Bronchial epithelial cell (primary cell): ENCODE measurements around the gene ZBTB8B. TPM values are rescaled to one million over a fixed set of nuclear protein-coding genes. Genes with fewer than 3 reads are reported as not detected.
"Not testable (repeated sequence)": the region's sequence is repeated elsewhere in the genome, so short reads cannot be mapped to it uniquely, and the experiment has no call there.

Source experiments
- DNase-seq: peaks from one replicate; pipeline ENCODE4 v3.0.0-alpha.2; 2010; ENCODE audit warnings: low read depth
- FAIRE-seq: peaks from 2 replicates; lab custom pipeline; 2011; peaks lifted over from hg19 to GRCh38; lab: Jason Lieb, UNC
- H3K27me3 ChIP-seq: 2 replicates; pipeline ENCODE4 v1.5.1; 2011; ENCODE audit warnings: low read length; ENCODE audit not compliant: control insufficient read depth, insufficient read depth
- H3K36me3 ChIP-seq: 2 replicates; pipeline ENCODE4 v1.5.1; 2011; ENCODE audit warnings: low read length; ENCODE audit not compliant: control insufficient read depth, insufficient read depth
- H3K4me3 ChIP-seq: 2 replicates; pipeline ENCODE4 v1.5.1; 2011; ENCODE audit warnings: mild to moderate bottlenecking, low read depth, low read length, control low read depth
- total RNA-seq: library from RNA; depleted of rRNA; stranded (reverse); fragments of >200 nt; gene quantifications from 2 replicates; pipeline ENCODE4 v1.2.1, GENCODE V29; 2014
- TF ChIP-seq, protein P1 (sequence below): IDR thresholded peaks from 2 replicates; pipeline ENCODE4 v1.5.1; 2011; ENCODE audit warnings: mild to moderate bottlenecking, moderate library complexity, low read length, control low read depth, inconsistent platforms; ENCODE audit not compliant: insufficient read depth, severe bottlenecking

Gene ZBTB8B
- total RNA-seq, 1 donor from 2014 or later = not detected

DNA sequence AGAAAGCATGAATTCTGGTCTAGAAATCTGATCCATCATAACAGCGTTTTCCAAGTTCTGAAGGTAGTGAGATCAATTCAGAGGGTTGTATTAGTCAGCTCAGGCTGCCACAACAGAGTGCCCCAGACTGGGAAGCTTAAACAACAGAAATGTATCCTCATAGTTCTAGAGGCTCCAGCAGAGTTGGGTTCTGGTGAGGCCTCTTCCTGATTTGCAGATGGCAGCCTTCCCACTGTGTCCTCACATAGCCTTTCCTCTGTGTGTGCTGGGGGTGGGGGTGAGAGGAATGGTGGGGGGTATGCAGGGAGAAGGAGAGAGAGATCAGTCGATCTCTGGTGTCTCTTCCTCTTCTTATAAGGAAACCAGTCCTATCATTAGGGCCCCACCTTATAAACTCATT lies 15.1 kb downstream of the ZBTB8B start:
- H3K27me3 ChIP-seq = peaks cover under 1% of the 10 kb centered on the region
- TF ChIP-seq, protein P1, sequence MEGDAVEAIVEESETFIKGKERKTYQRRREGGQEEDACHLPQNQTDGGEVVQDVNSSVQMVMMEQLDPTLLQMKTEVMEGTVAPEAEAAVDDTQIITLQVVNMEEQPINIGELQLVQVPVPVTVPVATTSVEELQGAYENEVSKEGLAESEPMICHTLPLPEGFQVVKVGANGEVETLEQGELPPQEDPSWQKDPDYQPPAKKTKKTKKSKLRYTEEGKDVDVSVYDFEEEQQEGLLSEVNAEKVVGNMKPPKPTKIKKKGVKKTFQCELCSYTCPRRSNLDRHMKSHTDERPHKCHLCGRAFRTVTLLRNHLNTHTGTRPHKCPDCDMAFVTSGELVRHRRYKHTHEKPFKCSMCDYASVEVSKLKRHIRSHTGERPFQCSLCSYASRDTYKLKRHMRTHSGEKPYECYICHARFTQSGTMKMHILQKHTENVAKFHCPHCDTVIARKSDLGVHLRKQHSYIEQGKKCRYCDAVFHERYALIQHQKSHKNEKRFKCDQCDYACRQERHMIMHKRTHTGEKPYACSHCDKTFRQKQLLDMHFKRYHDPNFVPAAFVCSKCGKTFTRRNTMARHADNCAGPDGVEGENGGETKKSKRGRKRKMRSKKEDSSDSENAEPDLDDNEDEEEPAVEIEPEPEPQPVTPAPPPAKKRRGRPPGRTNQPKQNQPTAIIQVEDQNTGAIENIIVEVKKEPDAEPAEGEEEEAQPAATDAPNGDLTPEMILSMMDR = no peak
- H3K36me3 ChIP-seq = no peaks in the 10 kb centered on the region
- FAIRE-seq (no peak), DNase-seq (no peak)
- H3K4me3 ChIP-seq = no peak overlapping the region

DNA sequence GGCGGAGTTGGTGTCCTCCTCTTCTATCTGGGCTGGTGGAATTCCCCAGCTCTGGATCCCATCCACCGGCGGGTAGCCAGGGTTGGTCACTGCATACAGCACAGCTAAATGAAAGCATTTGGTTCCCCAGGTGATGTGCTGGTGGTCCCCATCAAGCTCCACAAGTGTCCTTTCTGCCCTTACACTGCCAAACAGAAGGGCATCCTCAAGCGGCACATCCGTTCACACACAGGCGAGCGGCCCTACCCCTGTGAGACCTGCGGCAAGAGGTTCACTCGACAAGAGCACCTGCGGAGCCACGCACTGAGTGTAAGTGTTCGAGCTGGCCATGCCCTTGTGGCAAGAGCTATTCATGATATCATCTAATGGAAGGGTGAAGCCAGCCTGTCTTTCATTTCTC lies 15.9 kb downstream of the ZBTB8B start:
- peaks cover 1% of the 10 kb centered on the region for H3K27me3 ChIP-seq
- no peak for DNase-seq
- H3K4me3 ChIP-seq = no peak overlapping the region
- H3K36me3 ChIP-seq = no peaks in the 10 kb centered on the region
- TF ChIP-seq, protein P1 = no peak
- no peak for FAIRE-seq

DNA sequence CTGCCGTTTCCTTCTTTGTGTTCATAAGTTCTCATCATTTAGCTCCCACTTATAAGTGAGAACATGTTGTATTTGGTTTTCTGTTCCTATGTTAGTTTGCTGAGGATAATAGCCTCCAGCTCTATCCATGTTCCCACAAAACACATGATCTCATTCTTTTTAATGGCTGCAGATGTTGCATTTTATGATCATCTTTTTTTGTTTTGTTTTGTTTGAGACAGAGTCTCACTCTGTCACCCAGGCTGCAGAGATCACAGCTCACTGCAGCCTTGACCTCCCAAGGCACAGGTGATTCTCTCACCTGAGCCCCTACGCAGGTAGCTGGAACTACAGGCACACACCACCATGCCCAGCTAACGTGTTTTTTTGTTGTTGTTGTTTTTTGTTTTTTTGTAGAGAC lies 16.9 kb downstream of the ZBTB8B start:
- not testable (repeated sequence) for DNase-seq, H3K27me3 ChIP-seq, H3K4me3 ChIP-seq, H3K36me3 ChIP-seq, FAIRE-seq

DNA sequence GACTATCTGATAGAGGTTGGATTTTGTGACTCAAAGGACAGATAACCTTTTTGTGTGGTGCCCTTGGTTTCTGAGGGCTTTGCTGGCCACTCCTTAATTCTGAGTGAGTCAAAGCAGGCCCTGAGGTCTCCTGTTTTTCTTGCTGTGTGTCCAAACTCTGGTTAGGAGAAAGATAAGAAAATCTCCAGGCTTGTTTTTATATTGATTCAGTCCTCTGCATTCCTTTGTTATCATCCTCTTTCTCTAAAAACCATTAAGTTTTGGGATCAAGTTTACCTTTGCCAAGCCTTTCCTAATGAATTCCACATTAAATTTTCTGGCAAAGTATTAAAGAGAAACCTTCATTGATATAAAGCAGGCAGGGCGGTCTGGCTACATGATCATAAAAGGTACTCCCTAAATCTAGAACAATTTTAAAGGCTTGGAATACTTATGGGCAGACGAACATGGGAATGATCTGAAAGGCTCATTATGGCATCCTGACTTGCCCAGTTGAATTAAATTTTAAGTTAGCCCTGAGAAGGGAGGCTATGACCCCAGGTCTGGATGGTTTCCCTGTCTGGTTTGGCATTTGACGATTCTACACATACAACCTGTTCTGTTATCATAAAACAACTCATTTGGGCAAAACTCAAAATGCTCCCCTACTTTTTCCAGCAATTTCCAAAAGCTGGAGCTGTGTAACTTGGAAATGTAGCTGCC lies 20.8 kb downstream of the ZBTB8B start:
- no peaks in the 10 kb centered on the region for H3K36me3 ChIP-seq
- no peak for FAIRE-seq
- DNase-seq = no peak
- H3K4me3 ChIP-seq = no peak overlapping the region
- TF ChIP-seq, protein P1 = no peak
- H3K27me3 ChIP-seq = peaks cover 1% of the 10 kb centered on the region

DNA sequence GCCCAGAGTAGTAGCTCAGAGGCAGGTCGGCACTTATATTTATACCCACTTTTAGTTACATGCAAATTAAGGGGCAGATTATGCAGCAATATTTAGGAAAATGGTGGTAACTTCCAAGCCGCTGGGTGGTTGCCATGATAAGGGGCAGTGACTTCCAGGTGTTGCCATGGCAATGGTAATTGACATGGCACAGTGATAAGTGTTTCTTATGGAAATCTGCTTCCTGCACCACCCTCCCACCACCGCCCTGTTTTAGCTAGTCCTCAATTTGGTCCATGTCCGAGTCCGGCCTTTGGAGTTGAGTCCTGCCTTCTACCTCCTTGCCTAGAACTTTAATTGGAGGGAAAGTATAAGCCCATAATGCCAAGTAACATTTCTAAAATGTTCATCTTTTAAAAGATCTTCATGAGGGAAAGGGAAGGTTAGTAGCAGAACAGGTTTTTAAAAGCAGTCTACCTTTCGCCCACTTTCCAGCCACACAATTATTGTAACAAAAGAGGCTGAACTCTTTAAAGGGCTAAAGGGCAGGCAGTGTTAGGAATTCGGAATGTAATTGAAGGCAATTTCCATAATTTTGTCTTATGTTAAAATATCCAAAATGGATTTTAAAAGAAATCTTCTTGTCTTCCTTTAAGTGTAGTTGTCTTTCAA lies 21.7 kb downstream of the ZBTB8B start:
- no peak overlapping the region for H3K4me3 ChIP-seq
- TF ChIP-seq, protein P1 = no peak
- H3K36me3 ChIP-seq = no peaks in the 10 kb centered on the region
- no peak for DNase-seq
- FAIRE-seq = no peak
- peaks cover 1% of the 10 kb centered on the region for H3K27me3 ChIP-seq

DNA sequence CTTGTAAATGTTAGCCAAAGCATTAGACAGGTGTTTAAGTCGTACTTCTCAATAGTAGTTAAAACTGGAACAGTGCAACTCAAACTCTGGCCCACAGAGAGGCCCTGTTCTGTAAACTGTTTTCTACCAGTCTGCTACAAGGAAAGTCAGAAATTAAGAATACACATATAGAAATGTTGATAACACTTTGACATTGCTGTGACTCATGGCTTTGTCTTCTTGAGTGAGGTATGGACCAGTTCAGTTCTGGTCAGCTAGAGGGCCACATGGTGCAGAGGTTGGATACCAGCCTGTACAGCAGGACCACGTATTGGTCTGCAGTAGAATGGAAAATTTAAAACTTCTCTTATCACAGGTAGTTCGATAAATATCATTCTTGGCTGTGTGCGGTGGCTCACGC lies 22.3 kb downstream of the ZBTB8B start:
- Histone ChIP-seq H3K27me3 (peaks cover 1% of the 10 kb centered on the region), H3K36me3 (no peaks in the 10 kb centered on the region), H3K4me3 (no peak overlapping the region)
- DNase-seq (no peak), FAIRE-seq (no peak)
- TF ChIP-seq, protein P1 = no peak
